Tibial nerve (tissue), 4 donors: ENCODE results near the gene SLC27A3.

Experiments
- CTCF ChIP-seq, 5 experiments: fragments of 200-600 bp in 3 of 5; fragments of 450-650 bp in 2 of 5; sonication (generic) in 3 of 5; IDR thresholded peaks; one replicate each; pipeline ENCODE4 v1.5.1; 2016 to 2019; ENCODE audit warnings: antibody characterized with exemption in 5 of 5, mild to moderate bottlenecking in 3 of 5, moderate library complexity in 2 of 5
- EP300 ChIP-seq, 2 donors: sonication (generic); formaldehyde crosslinking; IDR thresholded peaks; one replicate each; pipeline ENCODE4 v1.6.1; 2017; ENCODE audit warnings: antibody characterized with exemption in 2 of 2, mild to moderate bottlenecking in 1 of 2

GRCh38 chr1:153778051-153778823 is 3.0 kb downstream of the SLC27A3 start:
- no peak for TF ChIP-seq CTCF (IDR thresholded peaks at IDR 0.05)
- no peak for TF ChIP-seq EP300 (IDR thresholded peaks at IDR 0.05)
